Peyer's patch (tissue), 4 donors: ENCODE measurements around the gene SOX6. TPM values are rescaled to one million over a fixed set of nuclear protein-coding genes. Genes with fewer than 3 reads are reported as not detected.

Source experiments
- DNase-seq, 3 donors: peaks; one replicate each; pipeline ENCODE4 v3.0.0-alpha.2; 2017 to 2019
- H3K27ac ChIP-seq, 4 donors: fragments of 200-600 bp; sonication (generic); one replicate each; pipeline ENCODE4 v1.5.1; 2016 to 2019
- H3K27me3 ChIP-seq, 2 donors: fragments of 200-600 bp; sonication (generic); one replicate each; pipeline ENCODE4 v1.5.1; 2019
- H3K36me3 ChIP-seq, 3 donors: fragments of 200-600 bp; sonication (generic); one replicate each; pipeline ENCODE4 v1.5.1; 2016 to 2019
- H3K4me1 ChIP-seq, 4 donors: fragments of 200-600 bp; sonication (generic); one replicate each; pipeline ENCODE4 v1.5.1; 2016 to 2019
- H3K4me3 ChIP-seq, 4 donors: fragments of 200-600 bp; sonication (generic); 1 replicate in 3 of 4; 2 replicates in 1 of 4; pipeline ENCODE4 v1.5.1; 2016 to 2019; ENCODE audit warnings: mild to moderate bottlenecking in 1 of 4
- H3K9me3 ChIP-seq, 4 donors: fragments of 200-600 bp; sonication (generic); one replicate each; pipeline ENCODE4 v1.5.1; 2016 to 2019; ENCODE audit warnings: mild to moderate bottlenecking in 1 of 4
- POLR2A ChIP-seq, 2 donors: fragments of 450-650 bp; IDR thresholded peaks; one replicate each; pipeline ENCODE4 v1.5.1; 2017; ENCODE audit warnings: antibody characterized with exemption in 2 of 2, mild to moderate bottlenecking in 2 of 2, moderate library complexity in 2 of 2
- total RNA-seq, 4 donors: library from RNA; depleted of rRNA; stranded (reverse); fragments of >200 nt; gene quantifications; one replicate each; pipeline ENCODE4 v1.1.0, GENCODE V29; 2016
- TF ChIP-seq, protein P1 (sequence below), 6 experiments: fragments of 450-650 bp in 4 of 6; fragments of 200-600 bp in 2 of 6; sonication (generic) in 1 of 6; IDR thresholded peaks; one replicate each; pipeline ENCODE4 v1.5.1; 2017 to 2019; ENCODE audit warnings: antibody characterized with exemption in 6 of 6, mild to moderate bottlenecking in 3 of 6, moderate library complexity in 1 of 6

Gene SOX6
- total RNA-seq, 4 donors from 2014 or later = 144 to 205 (median 161) TPM

DNA sequence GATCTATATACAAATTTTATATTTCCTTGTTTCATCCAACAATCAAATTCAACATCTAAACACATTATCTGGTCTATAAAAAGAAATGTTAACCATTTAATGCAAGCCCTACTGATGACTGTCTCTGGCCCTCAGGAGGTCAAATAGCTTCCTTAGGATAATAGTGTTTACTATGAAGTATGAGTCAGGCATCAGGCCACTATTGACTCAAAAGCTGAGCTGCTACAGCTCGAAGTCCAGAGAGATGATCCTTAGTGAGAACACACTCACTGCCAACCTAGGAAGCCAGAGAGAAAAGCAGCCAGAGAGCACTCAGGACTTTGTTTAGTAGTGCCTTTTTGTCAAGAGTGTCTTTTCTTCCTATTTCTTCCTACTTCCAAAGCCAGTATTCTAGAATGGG lies 171.8 kb downstream of the SOX6 start:
- H3K36me3 ChIP-seq = no peaks in the 10 kb centered on the region
- H3K4me1 ChIP-seq = peaks cover 0 to 8% (median 0%) of the 10 kb centered on the region in 4 donors
- DNase-seq = peak in 1 of 3 donors; percentile 68
- H3K9me3 ChIP-seq = no peaks in the 10 kb centered on the region
- no peak overlapping the region for H3K4me3 ChIP-seq
- peak overlapping the region in 2 of 4 donors; percentile 56 to 66 for H3K27ac ChIP-seq
- TF ChIP-seq, protein P1, sequence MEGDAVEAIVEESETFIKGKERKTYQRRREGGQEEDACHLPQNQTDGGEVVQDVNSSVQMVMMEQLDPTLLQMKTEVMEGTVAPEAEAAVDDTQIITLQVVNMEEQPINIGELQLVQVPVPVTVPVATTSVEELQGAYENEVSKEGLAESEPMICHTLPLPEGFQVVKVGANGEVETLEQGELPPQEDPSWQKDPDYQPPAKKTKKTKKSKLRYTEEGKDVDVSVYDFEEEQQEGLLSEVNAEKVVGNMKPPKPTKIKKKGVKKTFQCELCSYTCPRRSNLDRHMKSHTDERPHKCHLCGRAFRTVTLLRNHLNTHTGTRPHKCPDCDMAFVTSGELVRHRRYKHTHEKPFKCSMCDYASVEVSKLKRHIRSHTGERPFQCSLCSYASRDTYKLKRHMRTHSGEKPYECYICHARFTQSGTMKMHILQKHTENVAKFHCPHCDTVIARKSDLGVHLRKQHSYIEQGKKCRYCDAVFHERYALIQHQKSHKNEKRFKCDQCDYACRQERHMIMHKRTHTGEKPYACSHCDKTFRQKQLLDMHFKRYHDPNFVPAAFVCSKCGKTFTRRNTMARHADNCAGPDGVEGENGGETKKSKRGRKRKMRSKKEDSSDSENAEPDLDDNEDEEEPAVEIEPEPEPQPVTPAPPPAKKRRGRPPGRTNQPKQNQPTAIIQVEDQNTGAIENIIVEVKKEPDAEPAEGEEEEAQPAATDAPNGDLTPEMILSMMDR (IDR thresholded peaks at IDR 0.05) = no peak
- TF ChIP-seq POLR2A (IDR thresholded peaks at IDR 0.05) = no peak
- no peaks in the 10 kb centered on the region for H3K27me3 ChIP-seq

DNA sequence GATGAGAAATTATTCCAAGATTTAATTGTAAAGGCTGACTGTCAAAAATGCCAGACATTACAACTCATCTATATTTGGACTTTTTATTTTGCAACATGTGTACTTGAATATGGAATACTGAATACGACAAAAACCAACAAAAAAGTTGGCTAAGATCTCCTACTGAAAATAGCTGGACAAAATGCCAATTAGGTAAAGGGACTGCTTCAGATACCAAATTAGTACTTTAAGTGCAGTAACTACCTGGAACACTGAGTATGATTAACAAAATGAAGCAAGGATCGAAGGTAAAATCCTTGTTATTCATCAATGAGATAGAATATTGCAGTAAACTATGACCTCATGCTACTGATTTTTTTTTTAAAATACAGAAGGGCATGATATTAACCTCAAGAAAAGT lies 173.8 kb downstream of the SOX6 start:
- DNase-seq = no peak
- Histone ChIP-seq H3K36me3 (no peaks in the 10 kb centered on the region), H3K4me1 (peaks cover 0 to 8% (median 0%) of the 10 kb centered on the region in 4 donors), H3K27me3 (no peaks in the 10 kb centered on the region), H3K4me3 (no peak overlapping the region), H3K9me3 (no peaks in the 10 kb centered on the region), H3K27ac (no peak overlapping the region)
- no peak for TF ChIP-seq POLR2A (IDR thresholded peaks at IDR 0.05)
- TF ChIP-seq, protein P1 (IDR thresholded peaks at IDR 0.05) = no peak

DNA sequence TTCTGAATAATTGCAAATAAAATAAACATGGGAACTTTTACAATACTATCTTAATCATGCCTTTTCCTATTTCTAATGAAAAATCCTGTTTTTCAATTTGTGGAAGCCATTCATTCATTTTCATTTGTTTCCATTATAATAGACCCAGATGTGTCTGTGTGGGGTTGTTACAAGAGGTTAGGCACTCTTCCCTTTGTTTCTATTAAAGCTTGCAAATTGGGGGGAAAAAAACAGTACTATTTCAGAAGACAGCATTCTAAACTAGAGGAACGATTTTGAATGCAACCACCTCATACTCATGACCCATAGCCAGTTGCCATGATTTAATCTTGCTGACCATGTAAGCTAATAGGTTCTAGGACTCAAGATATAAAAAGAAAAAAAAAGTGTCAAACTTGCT lies 175.5 kb downstream of the SOX6 start:
- Histone ChIP-seq H3K9me3 (no peaks in the 10 kb centered on the region), H3K27me3 (no peaks in the 10 kb centered on the region), H3K36me3 (no peaks in the 10 kb centered on the region), H3K27ac (no peak overlapping the region), H3K4me1 (peaks cover 0 to 8% (median 0%) of the 10 kb centered on the region in 4 donors), H3K4me3 (no peak overlapping the region)
- DNase-seq = no peak
- TF ChIP-seq POLR2A (IDR thresholded peaks at IDR 0.05) = no peak
- TF ChIP-seq, protein P1 (IDR thresholded peaks at IDR 0.05) = no peak

DNA sequence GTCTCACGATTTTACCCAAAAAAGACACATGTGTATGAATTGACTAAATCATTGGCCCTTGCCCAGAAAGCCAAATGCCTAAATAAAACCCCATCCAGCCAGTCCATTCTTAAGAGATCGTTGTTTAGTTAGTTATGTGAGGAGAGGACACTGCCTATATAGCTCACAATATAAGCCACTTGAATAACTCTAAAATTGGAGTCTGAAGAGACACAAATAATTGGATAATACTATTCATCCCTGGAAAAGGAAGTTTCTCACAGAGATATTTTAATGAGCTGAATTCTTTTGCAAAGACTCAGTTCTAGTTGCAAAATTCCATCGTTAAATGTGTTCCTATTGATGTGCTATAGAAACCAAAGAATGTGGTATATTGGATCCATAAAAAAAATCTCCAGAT lies 176.7 kb downstream of the SOX6 start:
- Histone ChIP-seq H3K4me1 (no peaks in the 10 kb centered on the region), H3K27ac (no peak overlapping the region), H3K27me3 (no peaks in the 10 kb centered on the region), H3K4me3 (no peak overlapping the region), H3K36me3 (no peaks in the 10 kb centered on the region), H3K9me3 (no peaks in the 10 kb centered on the region)
- DNase-seq = no peak
- no peak for TF ChIP-seq POLR2A (IDR thresholded peaks at IDR 0.05)
- TF ChIP-seq, protein P1 (IDR thresholded peaks at IDR 0.05) = no peak

DNA sequence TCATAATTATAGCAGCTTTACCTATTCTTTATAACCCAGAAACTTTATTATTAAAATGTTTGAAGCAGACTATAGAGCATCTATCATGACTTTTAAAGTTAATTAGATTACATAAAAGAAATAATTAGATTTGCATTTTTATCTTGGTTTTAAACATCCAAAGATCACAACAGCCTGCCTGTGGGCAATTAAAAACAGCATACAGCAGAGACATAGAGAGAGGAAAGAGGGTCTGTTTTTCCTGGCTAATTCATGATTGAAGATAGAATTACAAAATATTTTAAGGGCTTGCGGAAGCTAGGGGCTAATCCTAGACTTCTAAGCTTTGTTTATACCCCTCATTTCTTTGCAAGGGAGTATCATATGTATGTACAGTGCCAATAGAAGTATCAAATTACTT lies 178.1 kb downstream of the SOX6 start:
- TF ChIP-seq, protein P1 (IDR thresholded peaks at IDR 0.05) = no peak
- H3K4me1 ChIP-seq = no peaks in the 10 kb centered on the region
- H3K27me3 ChIP-seq = no peaks in the 10 kb centered on the region
- no peaks in the 10 kb centered on the region for H3K9me3 ChIP-seq
- DNase-seq = no peak
- H3K36me3 ChIP-seq = no peaks in the 10 kb centered on the region
- H3K4me3 ChIP-seq = no peak overlapping the region
- H3K27ac ChIP-seq = no peak overlapping the region

DNA sequence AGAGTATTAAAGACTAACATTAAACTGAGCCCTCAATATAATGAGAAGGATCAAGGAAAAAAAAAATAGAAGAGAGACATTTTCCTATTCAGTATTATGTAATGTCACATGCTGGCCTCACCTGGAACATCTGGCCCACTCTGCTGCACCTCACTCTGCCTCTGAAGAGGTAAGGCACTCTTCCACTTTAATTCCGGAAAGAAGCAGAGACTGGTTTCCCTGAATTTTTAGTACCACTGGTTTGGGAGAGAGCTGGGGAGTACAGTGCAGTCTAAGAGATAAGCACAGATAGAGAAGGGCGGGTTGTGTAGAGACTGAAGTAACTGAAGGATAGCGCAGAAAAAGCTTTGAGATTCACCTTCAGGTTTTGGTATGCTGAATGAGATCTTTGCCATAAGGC lies 178.7 kb downstream of the SOX6 start:
- H3K4me3 ChIP-seq = no peak overlapping the region
- H3K27me3 ChIP-seq = no peaks in the 10 kb centered on the region
- no peaks in the 10 kb centered on the region for H3K9me3 ChIP-seq
- no peaks in the 10 kb centered on the region for H3K36me3 ChIP-seq
- H3K27ac ChIP-seq = no peak overlapping the region
- no peaks in the 10 kb centered on the region for H3K4me1 ChIP-seq
- DNase-seq = no peak
- TF ChIP-seq, protein P1 (IDR thresholded peaks at IDR 0.05) = no peak
- TF ChIP-seq POLR2A (IDR thresholded peaks at IDR 0.05) = no peak
